ENCODE results near the gene MAGEL2. TPM values are rescaled to one million over a fixed set of nuclear protein-coding genes. Genes with fewer than 3 reads are reported as not detected.
"Not testable (repeated sequence)": the region's sequence is repeated elsewhere in the genome, so short reads cannot be mapped to it uniquely, and the experiment has no call there.

The MAGEL2 gene
- total RNA-seq, 1 donor from 2014 or later: 0.15 TPM

- DNase-seq (ENCODE audit: low read depth): no peak
These were observed 41.4 kb downstream of the MAGEL2 start for GRCh38 chr15:23606226-23606625.

GRCh38 chr15:23602124-23602523, 45.5 kb downstream of the MAGEL2 start:
- no peak for DNase-seq (ENCODE audit: low read depth)

DNA sequence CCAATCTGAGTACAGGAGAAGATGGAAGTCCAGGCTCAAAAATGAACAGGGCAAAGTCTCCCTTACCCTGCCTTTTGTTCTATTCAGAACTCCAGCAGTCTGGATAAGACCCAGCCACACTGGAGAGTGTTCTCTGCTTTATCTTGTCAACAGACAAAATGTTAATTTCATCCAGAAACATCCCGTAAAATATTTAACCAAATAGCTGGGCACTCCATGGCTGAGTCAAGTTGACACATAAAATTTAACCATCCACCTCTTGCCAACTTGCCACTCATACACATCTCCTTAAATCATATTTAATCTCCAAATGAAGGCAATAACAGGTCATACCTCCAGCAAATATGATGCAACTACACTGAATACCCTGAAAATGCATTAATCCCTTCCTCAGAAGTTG, 48.6 kb downstream of the MAGEL2 start:
- no peak for DNase-seq (ENCODE audit: low read depth)

GRCh38 chr15:23597278-23597677, 50.4 kb downstream of the MAGEL2 start:
- not testable (repeated sequence) for DNase-seq (ENCODE audit: low read depth)

DNA sequence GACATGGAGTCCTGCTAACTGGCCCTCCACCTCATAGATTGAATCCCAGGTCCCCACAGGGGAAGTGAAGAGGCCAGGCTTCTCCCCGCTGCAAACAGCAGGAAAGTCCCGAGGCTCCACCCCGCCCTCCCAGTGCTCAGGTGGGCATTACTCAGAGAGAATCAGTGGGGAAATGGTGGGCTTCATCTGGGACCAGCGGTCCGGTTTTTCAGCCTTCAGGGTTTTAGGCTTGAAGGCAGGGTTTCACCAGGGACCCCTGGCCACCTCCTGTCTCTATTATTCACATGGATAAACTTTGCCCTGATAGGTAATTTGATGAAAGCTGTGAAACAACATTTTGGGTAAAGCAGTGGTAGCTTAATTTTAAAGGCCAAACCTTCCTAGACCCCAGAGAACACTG, 50.9 kb downstream of the MAGEL2 start:
- no peak for DNase-seq (ENCODE audit: low read depth)

GRCh38 chr15:23595368-23595767, 52.3 kb downstream of the MAGEL2 start:
- no peak for DNase-seq (ENCODE audit: low read depth)

- no peak for DNase-seq (ENCODE audit: low read depth)
These were observed 53.4 kb downstream of the MAGEL2 start for GRCh38 chr15:23594252-23594770.

Other genes starting within 250 kb of the MAGEL2 start
- gene GOLGA6L2, start 200.6 kb downstream of the MAGEL2 start, total RNA-seq: not detected in 2 replicates
- 0.25 TPM in 1 of 2 replicates, not detected in the other for gene MKRN3, start 82.2 kb downstream of the MAGEL2 start, total RNA-seq
- 26.4 and 37.2 TPM in 2 replicates for gene NDN, start 39.4 kb upstream of the MAGEL2 start, total RNA-seq

Data from renal cortical epithelial cell (primary cell).